Activated naive CD4-positive, alpha-beta T cell treated with anti-CD3 and anti-CD28 coated beads, Interleukin-2, amount 50 U/mL, for 72 hours (primary cell): ENCODE data around the gene CDK10. TPM values are rescaled to one million over a fixed set of nuclear protein-coding genes. Genes with fewer than 3 reads are reported as not detected.

Experiments
- ATAC-seq, 2 donors: fragments of 150-1000 bp; cut with Tn5 transposase; 2 replicates each; pipeline ENCODE4 v1.10.0; 2021; ENCODE audit warnings: mild to moderate bottlenecking in 2 of 2, moderate library complexity in 2 of 2
- DNase-seq, 2 donors: peaks; one replicate each; pipeline ENCODE4 v3.0.0; 2021 to 2022; ENCODE audit warnings: low spot score in 2 of 2
- H3K27ac Mint-ChIP-seq, 2 donors: one replicate each; pipeline ENCODE4 v1.8.0; 2022; ENCODE audit warnings: mild to moderate bottlenecking in 2 of 2, mixed read lengths in 2 of 2
- H3K36me3 Mint-ChIP-seq, 2 donors: one replicate each; pipeline ENCODE4 v1.8.0; 2022; ENCODE audit warnings: mixed read lengths in 2 of 2
- H3K9me3 Mint-ChIP-seq, 2 donors: one replicate each; pipeline ENCODE4 v1.8.0; 2022; ENCODE audit warnings: mixed read lengths in 2 of 2
- total RNA-seq, 2 donors: library from RNA; stranded (reverse); gene quantifications; one replicate each; pipeline ENCODE4 v1.2.3, GENCODE V29; 2022

The CDK10 gene
- total RNA-seq, 2 donors from 2014 or later = 97.3 to 151 TPM

DNA sequence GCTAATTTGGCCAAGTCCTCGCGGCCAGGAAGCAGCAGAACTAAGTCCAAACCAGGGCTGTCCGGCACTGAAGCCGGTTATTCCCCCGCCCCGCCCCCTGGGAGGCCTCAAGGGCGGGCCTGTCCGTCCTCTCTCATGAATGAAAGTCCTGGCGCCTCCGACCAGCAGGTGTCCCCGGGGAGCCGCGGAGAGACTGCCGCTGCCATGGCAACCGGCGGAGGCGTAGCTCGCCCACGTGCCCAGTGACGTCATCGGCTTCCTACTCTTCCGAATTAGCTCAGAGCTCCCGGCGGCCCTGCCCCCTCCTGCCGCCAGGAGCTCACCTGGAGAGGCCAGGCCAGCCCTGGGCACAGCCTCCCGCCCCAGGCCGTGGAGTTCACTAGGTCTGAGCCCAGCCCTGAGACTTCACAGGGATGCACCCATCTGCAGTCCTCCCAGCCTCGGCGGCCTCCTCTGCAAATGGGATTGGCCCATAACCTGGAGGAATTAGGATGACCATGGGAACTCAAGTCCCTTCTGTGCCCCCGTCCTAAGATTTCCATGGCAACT lies 13.7 kb downstream of the CDK10 start:
- H3K27ac Mint-ChIP-seq = peak overlapping the region; percentile 64 to 85

DNA sequence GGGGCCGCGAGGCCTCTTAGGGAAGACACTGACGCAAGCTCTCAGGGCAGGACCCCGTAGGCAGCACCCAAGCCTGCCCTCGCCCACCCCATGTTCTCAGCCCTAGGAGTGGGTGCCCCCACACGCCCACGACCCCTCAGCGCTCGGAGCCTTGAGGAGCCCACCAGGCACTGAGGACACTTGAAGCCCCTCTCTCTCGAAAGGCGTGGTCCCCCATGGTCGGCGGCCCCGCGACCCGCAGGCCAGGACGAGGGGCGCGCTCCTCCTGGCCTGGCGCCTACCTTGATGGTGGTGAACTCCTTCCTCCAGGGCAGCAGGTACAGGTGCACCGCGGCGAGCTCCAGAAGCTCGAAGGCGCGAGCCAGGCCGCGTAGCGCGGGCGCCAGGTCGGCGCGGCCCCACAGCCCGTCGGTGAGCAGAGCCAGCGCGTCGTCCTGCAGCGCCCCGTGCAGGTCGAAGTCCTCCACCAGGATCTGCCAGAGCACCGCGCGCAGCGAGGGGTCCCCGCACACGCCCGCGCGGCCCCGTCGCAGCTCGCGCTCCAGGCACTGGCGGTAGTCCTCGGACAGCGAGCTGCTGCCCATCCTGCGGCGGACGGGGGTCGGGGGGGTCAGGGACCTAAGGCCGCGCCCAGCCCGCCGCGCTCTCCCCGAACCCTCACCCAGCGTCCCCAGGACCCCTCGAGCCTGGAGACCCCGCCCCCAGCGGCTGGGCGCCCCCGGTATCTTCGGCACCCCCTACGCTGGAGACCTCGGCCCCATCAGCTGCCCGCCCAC lies 14.3 kb downstream of the CDK10 start:
- no peaks in the 10 kb centered on the region for H3K36me3 Mint-ChIP-seq
- no peaks in the 10 kb centered on the region for H3K9me3 Mint-ChIP-seq
- DNase-seq (peak in 1 of 2 donors; percentile 64), ATAC-seq (peak; percentile 27 to 46)
- H3K27ac Mint-ChIP-seq = peak overlapping the region; percentile 64 to 85

More for the DNA sequence above, 13.7 kb downstream of the CDK10 start:
- DNase-seq (peak; percentile 96 to 99), ATAC-seq (peak; percentile 34 to 54)
- no peaks in the 10 kb centered on the region for H3K36me3 Mint-ChIP-seq
- no peaks in the 10 kb centered on the region for H3K9me3 Mint-ChIP-seq

DNA sequence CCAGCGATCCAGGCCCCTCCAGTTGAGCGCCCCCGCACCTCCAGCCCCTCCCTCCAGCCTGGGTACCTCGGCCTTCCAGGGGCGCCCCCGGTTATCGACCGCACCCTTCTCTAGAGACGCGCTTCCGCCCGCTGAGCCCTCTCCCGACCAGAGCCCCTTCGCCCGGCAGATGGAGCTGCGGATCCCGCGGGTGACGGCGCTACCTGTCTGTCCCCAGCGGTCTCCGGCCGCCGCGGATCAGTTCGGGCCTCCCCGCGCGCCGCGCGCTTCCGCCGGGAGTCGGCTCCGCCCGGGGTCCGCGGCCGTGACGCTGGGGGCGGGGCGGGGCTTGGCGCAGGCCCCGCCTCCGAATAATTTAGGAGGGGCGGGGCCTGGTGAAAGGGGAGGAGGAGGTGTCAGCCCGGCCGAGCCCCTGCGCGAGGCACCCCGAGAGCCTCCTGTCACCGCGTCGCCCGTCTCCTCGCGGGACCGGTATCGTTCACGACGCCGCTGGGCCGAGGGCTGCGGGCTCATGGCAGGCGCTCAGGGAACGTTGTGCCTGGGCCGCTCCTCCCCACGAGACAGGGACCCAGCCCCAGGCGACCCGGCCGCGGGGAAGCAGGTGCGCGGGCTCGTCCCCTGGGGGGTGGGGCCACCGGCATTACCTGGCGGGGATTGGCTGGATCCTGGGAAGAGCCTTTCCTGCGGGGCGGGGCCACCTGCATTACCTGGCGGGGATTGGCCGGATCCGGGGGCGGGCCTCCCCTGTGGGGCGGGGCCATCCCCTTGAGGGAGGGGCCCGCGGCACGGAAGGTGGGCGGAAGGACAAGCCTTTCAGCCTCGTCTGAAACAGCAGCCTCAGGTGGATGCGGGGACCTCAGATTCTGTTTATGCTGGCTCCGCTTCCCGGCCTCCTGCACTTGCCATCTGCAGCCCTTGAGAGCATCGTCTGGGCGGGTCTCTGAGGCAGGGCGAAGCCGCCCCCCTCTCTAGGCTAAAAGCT lies 15.2 kb downstream of the CDK10 start, which contains the start of gene SPATA2L:
SPATA2L (minus strand) TSS at position 281 of the 982 bp plus-strand sequence. CDS start 473 bp downstream, outside the sequence.
- no peaks in the 10 kb centered on the region for H3K9me3 Mint-ChIP-seq
- H3K27ac Mint-ChIP-seq = peak within 1 kb of the TSS; percentile 64 to 72
- peak; percentile 74 to 78 for ATAC-seq
- peak; percentile 98 to 99 for DNase-seq
- no peaks in the 10 kb centered on the region for H3K36me3 Mint-ChIP-seq

DNA sequence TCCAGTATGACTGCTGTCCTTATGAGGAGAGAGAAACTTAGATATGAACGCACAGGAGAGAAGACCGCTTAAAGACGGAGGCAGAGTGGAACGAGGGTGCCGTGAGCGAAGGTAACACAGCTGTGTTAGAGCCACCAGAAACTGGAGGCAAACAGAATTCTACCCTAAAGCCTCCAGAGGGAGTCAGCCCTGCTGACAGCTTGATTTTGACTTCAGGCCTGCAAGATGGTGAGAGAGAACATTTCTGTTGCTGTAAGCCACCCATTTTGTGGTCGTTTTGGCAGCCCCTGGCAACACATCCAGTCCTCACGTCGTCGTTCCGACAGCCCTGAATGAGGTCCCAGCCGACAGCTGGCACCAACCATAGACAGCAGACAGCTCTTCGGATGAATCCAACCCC lies 17.8 kb downstream of the CDK10 start:
- H3K9me3 Mint-ChIP-seq = no peaks in the 10 kb centered on the region
- ATAC-seq = no peak
- no peaks in the 10 kb centered on the region for H3K36me3 Mint-ChIP-seq
- no peak overlapping the region for H3K27ac Mint-ChIP-seq
- no peak for DNase-seq

DNA sequence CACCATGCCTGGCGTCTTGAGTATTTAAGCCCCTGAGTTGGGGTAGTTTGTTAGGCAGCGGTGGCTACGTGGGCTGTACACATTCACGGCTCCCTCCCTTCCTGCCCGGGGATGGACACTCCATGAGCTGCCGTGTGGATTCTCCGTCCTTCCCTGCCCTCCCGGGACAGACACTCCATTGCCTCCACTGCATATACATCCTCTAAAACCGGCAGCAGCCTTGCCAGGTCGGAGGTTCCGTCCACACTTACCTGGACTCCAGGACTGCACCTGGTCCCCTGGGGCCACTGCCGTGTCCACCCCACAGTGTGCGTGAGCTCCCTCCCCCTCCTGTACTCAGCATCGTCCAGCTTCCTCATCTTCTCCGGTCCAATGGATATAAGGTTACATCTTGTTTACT lies 18.5 kb downstream of the CDK10 start:
- DNase-seq = no peak
- no peak overlapping the region for H3K27ac Mint-ChIP-seq
- no peak for ATAC-seq
- H3K9me3 Mint-ChIP-seq = no peaks in the 10 kb centered on the region
- no peaks in the 10 kb centered on the region for H3K36me3 Mint-ChIP-seq

DNA sequence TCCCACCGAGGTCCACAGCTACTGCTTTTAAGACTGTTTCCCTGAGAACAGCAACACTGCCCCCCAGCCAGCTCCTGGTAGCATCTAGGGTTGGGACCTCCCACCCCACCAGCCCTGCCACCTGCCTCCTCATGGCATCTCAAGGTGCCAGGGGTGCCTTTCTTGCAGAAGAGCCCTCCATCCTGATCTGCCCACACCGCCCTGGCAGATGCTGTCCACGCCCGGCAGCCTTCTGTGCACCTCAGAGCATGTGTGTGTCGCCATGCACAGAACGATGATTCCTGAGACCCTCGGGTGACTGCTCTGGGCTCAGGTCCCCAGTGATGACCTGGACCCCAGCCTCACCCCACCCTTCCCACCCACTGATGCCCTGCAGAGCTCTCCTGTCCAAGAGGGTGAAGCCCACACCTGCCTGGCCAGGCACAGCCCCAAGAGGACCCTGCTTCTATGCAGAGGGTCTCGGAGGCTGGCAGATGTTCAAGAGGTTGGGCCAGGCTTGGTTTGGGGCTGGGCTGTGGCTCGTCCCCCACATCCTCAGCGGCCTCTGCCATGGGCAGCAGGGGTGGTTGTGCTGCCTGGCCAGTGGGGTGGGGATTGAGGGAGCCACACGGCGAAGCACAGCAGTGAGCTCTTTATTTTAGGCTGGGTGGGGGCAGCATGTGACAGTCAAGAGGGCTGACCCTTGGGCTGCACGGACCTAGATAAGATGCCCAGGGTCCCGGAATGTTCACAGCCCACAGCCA lies 20.2 kb downstream of the CDK10 start:
- no peak for ATAC-seq

DNA sequence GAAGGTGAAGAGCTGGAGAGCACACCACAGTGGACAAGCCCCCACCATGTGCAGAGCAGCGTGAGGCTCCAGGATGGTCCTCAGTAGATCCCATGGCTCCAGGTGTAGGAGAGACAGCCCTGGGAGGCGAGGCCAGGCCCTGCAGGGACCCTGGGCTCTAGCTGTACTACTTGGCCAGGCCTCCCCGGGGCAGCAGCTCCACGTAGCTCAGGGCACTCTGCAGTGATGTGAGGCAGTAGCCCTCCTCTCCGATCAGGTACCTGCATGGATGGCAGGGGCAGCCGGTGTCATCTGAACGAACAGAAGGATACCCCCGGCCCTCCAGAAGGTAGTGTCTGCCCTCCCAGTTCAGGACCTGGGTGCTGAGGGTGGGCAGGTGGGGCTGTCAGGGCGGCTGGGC lies 21.2 kb downstream of the CDK10 start:
- no peak for ATAC-seq
- peak overlapping the region in 1 of 2 donors; percentile 72 for H3K27ac Mint-ChIP-seq
- DNase-seq = no peak
- no peaks in the 10 kb centered on the region for H3K36me3 Mint-ChIP-seq
- no peaks in the 10 kb centered on the region for H3K9me3 Mint-ChIP-seq

More for the DNA sequence above, 20.2 kb downstream of the CDK10 start:
- H3K9me3 Mint-ChIP-seq = no peaks in the 10 kb centered on the region
- no peaks in the 10 kb centered on the region for H3K36me3 Mint-ChIP-seq
- H3K27ac Mint-ChIP-seq = no peak overlapping the region
- DNase-seq = no peak

DNA sequence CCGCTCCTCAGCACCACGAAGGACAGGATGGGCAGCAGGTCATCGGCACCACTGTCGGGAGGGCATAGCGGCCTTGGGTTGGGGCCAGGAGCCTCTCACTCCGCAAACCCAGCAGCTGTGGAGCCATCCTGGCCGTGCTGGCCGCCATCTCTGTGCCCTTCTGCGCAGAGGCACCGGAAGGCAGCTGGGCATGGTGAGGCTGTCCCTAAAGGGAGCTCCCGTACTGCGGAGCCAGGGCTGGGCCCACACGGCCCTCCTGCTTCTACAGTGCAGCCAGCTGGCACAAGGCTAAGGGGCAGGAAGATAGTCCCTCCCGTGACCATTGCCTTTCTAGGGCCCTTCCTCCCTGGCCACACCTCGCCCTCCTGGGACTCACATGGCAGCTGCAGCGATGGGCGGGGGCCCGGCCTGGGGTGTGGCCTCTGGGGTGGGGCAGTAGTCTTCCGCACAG lies 22.0 kb downstream of the CDK10 start:
- Mint-ChIP-seq H3K9me3 (no peaks in the 10 kb centered on the region), H3K36me3 (no peaks in the 10 kb centered on the region), H3K27ac (no peak overlapping the region)
- DNase-seq = no peak
- no peak for ATAC-seq

DNA sequence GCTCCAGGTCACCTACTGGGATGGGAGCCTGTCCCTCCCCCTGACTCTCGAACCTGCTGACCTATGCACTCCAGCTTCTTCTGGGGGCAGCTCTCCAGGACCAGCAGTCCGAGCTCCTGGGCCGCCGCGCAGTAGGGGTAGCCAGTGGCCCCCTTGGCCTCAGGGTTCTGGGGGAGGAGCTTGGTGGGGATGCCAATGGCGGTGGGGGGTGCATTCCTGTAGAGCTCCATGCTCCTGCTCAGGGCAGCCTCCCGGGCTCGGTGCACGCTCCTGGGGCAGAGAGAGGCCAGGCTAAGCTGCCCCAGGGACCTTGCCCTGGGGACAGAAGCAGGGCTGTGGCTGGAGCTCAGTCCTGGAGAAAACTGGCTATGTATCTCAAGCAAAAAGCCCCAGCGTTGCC lies 22.7 kb downstream of the CDK10 start:
- no peak for DNase-seq
- Mint-ChIP-seq H3K36me3 (peaks cover 0 to 4% of the 10 kb centered on the region in 2 donors), H3K9me3 (no peaks in the 10 kb centered on the region), H3K27ac (no peak overlapping the region)
- no peak for ATAC-seq

DNA sequence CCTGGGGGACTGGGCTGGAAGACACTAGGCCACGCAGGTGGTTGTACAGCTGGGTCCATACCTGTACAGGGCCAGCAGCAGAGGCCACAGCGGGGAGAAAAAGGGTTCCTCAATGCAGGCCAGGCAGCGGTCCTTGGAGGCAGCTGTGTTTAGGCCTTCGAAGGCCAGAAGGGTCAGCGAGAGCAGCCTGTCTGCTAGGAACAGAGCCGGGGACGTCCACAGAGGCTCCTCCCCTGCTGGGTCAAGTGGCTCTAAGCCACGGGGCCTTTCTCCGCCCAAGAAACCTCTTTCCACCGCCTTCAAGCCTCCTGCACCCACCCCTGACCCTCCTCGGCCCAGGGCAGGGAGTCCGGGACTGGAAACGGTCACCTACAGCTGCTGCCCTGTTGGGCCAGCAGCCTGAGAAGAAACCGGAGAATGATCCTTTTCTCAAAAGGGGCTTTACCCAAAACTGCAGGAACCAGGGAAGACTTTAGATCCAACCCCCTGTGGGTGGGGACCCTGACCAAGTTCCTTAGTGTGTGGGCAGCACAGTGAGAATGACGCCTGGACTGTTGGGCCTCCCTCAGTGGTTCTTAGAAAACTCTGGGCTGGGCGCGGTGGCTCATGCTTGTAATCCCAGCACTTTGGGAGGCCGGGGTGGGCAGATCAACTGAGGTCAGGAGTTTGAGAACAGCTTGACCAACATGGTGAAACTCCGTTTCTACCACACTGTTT lies 23.4 kb downstream of the CDK10 start:
- no peak for DNase-seq
- H3K27ac Mint-ChIP-seq = no peak overlapping the region
- peaks cover 0 to 11% of the 10 kb centered on the region in 2 donors for H3K36me3 Mint-ChIP-seq
- H3K9me3 Mint-ChIP-seq = no peaks in the 10 kb centered on the region
- ATAC-seq = no peak

DNA sequence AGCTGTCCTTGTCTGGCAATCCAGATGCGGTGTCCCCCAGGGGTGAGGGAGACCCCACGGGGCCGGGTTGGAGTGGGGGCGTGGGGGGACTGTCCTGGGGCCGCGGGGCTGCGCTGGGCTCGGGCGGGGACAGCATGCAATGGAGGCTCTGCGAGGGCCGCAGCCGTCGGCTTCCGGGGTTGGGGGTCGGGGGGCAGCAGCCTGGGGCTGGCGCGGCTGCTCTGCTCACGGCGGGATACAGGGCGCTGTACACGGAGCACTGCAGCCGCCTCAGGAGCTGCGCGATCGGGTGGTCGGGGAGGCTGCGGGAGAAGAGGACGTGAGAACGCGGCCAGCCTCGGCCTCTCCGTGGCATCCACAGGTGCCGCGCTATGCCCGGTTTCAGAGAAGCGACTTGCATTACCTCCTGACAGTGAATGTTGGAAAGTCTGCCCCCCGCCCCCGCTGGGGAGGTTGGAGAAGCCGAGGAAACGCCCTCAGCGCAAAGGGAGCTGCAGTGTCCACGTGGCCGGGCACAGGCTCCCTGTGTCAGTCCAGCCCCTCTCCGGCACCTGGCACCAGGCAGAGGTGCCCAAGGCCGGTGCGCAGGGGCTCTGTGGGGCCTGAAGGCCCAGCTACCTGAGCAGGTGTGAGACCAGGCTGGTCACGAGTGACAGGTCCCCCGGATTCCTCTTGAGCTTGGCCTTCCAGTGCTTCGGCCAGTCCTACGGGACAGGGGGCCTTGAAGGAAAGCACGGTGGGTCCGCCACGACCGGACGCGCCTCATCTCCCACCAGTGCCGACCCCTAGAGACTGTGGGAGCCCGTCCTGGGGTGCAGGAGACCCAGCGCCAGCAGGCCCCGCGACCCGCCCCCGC lies 24.4 kb downstream of the CDK10 start:
- ATAC-seq (peak in 1 of 2 donors; percentile 21), DNase-seq (no peak)
- H3K9me3 Mint-ChIP-seq = no peaks in the 10 kb centered on the region
- peaks cover 0 to 14% of the 10 kb centered on the region in 2 donors for H3K36me3 Mint-ChIP-seq
- H3K27ac Mint-ChIP-seq = no peak overlapping the region

DNA sequence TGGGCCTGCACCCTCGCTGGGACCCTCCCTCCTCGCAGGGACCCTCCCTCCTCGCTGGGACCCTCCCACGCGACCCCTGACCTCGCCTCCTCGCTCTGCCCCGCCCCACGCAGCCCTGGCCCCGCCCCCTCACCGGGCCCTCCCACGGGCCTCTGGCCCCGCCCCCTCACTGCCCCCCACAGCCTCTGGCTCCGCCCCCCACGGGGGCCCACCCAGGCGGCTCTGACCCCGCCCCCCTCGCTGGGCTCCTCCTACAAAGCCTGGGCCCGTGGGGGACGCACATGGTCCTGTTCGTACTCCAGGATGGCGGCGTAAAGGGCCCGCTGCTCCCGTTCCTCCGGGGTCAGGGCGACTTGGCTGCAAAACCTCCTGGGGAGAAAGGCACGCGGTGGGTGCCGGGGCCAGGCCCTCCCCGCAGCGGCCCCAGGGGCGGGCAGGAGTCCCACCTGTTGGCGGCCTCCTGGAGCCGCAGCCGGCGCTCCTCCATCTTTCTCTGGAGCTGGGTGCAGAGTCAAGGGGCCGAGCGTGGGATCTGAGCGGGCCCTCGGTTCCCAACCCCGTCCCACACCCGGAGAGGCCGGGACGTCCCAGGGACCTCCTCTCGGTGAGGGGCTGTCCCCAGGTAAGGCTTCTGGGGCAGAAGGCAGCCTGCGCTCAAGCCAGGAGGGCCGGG lies 25.2 kb downstream of the CDK10 start:
- H3K9me3 Mint-ChIP-seq = no peaks in the 10 kb centered on the region
- H3K36me3 Mint-ChIP-seq = peaks cover 0 to 14% of the 10 kb centered on the region in 2 donors
- ATAC-seq (peak; percentile 72 to 89), DNase-seq (peak in 1 of 2 donors; percentile 96)
- peak overlapping the region in 1 of 2 donors; percentile 46 for H3K27ac Mint-ChIP-seq

DNA sequence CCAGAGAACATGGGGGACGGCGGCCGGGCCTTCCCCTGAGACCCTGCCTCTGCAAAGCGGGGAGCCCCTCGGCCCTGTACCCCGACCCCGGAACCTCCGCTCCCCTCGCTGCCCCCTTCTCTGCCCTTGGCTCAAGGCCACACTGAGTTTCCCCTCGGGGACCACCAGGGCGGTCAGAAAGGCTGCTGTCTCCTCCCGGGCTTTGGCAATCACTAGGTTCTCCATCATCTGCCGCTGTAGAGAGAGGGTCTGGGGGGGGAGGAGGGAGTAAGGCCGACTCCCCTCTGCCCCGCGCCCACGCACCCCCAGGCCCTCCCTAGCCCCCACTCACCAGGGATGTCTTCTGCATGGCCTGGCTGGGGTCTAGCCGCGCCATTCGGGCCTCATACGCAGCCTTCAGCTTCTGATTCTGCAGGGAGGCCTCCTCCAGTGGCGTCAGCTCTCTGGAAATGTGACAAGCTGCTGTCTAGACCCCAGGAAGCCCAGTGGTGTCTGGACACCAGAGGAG lies 25.8 kb downstream of the CDK10 start:
- DNase-seq (no peak), ATAC-seq (peak in 1 of 2 donors; percentile 5)
- peak overlapping the region in 1 of 2 donors; percentile 46 for H3K27ac Mint-ChIP-seq
- no peaks in the 10 kb centered on the region for H3K9me3 Mint-ChIP-seq
- peaks cover 0 to 14% of the 10 kb centered on the region in 2 donors for H3K36me3 Mint-ChIP-seq

DNA sequence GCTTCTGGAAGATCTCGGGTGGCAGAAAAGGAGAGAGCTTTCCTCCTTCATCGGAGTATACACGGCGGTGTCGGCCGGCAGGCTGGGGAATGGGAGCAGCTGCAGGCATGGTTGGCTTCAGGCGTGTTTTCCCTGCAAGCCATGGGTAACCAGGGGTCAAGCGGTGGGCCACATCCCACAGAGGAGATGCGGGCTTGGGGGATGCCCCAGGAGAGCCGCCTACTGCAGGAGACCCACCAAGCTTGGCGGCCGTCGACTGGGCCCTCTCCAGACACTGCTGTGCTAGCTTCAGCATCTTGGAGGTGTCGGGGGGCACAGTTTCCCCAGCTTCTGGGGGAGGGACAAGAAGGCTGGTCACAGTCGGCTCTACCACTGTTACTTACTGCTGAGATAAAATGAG lies 30.0 kb downstream of the CDK10 start:
- DNase-seq = no peak
- H3K9me3 Mint-ChIP-seq = no peaks in the 10 kb centered on the region
- ATAC-seq = no peak
- H3K27ac Mint-ChIP-seq = no peak overlapping the region
- H3K36me3 Mint-ChIP-seq = peaks cover 0 to 14% of the 10 kb centered on the region in 2 donors
